Hematopoietic multipotent progenitor cell (in vitro differentiated cells): Measurements from ENCODE around the gene CAPZA1. TPM values are rescaled to one million over a fixed set of nuclear protein-coding genes. Genes with fewer than 3 reads are reported as not detected.

Experiments used
- DNase-seq, 3 donors: peaks; one replicate each; pipeline ENCODE4 v3.0.0-alpha.2; 2011 to 2015; ENCODE audit warnings: low read depth in 2 of 3, low spot score in 2 of 3
- total RNA-seq: library from RNA; depleted of rRNA; stranded (reverse); fragments of >200 nt; gene quantifications from one replicate; pipeline ENCODE4 v1.2.3, GENCODE V29; 2012

The CAPZA1 gene
- total RNA-seq, 1 donor: 53.1 TPM

- DNase-seq: peak; percentile 25 to 50 (median 35)
Observed at GRCh38 chr1:112674986-112675727, 55.5 kb downstream of the CAPZA1 start.

- DNase-seq: no peak
Observed at GRCh38 chr1:112675728-112676381, 56.2 kb downstream of the CAPZA1 start.

GRCh38 chr1:112676543-112676942, 56.9 kb downstream of the CAPZA1 start:
- peak in 1 of 3 donors; percentile 13 for DNase-seq

- no peak for DNase-seq
Observed at GRCh38 chr1:112677501-112677900, 57.9 kb downstream of the CAPZA1 start.

- no peak for DNase-seq
Observed at GRCh38 chr1:112678605-112679004, 59.0 kb downstream of the CAPZA1 start.

- DNase-seq: no peak
Observed at GRCh38 chr1:112685913-112686312, 66.3 kb downstream of the CAPZA1 start.

- DNase-seq: no peak
Observed at GRCh38 chr1:112686417-112686816, 66.8 kb downstream of the CAPZA1 start.

- DNase-seq: no peak
Observed at GRCh38 chr1:112686835-112687234, 67.2 kb downstream of the CAPZA1 start.

GRCh38 chr1:112687361-112687760, 67.7 kb downstream of the CAPZA1 start:
- no peak for DNase-seq

- no peak for DNase-seq
Observed at GRCh38 chr1:112687785-112688496, 68.3 kb downstream of the CAPZA1 start.

- DNase-seq: no peak
Observed at GRCh38 chr1:112688781-112689193, 69.2 kb downstream of the CAPZA1 start.

GRCh38 chr1:112689196-112689841, 69.7 kb downstream of the CAPZA1 start:
- no peak for DNase-seq

- DNase-seq: no peak
Observed at GRCh38 chr1:112689842-112690237, 70.2 kb downstream of the CAPZA1 start.

GRCh38 chr1:112692681-112693080, 73.0 kb downstream of the CAPZA1 start:
- DNase-seq: no peak

GRCh38 chr1:112693821-112694220, 74.2 kb downstream of the CAPZA1 start:
- no peak for DNase-seq

GRCh38 chr1:112694363-112694929, 74.8 kb downstream of the CAPZA1 start:
- no peak for DNase-seq

GRCh38 chr1:112695276-112695675, 75.6 kb downstream of the CAPZA1 start:
- DNase-seq: no peak

- no peak for DNase-seq
Observed at GRCh38 chr1:112696578-112697314, 77.1 kb downstream of the CAPZA1 start.

GRCh38 chr1:112697781-112698201, 78.2 kb downstream of the CAPZA1 start:
- DNase-seq: no peak
